Thyroid gland (tissue), 4 donors: ENCODE data around the gene NANOGP8. TPM values are rescaled to one million over a fixed set of nuclear protein-coding genes. Genes with fewer than 3 reads are reported as not detected.

ENCODE experiments used
- DNase-seq, 2 donors: peaks; one replicate each; pipeline ENCODE4 v3.0.0-alpha.2; 2019
- H3K27ac ChIP-seq, 3 donors: fragments of 200-600 bp; sonication (generic); 1 replicate in 2 of 3; 2 replicates in 1 of 3; pipeline ENCODE4 v1.5.1; 2016 to 2019; ENCODE audit warnings: mild to moderate bottlenecking in 1 of 3, moderate library complexity in 1 of 3
- H3K27me3 ChIP-seq: fragments of 200-600 bp; sonication (generic); one replicate; pipeline ENCODE4 v1.5.1; 2019
- H3K36me3 ChIP-seq, 2 donors: fragments of 200-600 bp; sonication (generic); one replicate each; pipeline ENCODE4 v1.5.1; 2016 to 2019
- H3K4me1 ChIP-seq, 2 donors: fragments of 200-600 bp; sonication (generic); one replicate each; pipeline ENCODE4 v1.5.1; 2017 to 2019
- H3K4me3 ChIP-seq, 3 donors: fragments of 200-600 bp; sonication (generic); replicated peaks in 1 of 3; 1 replicate in 2 of 3; 2 replicates in 1 of 3; pipeline ENCODE4 v1.5.1; 2016; ENCODE audit warnings: mild to moderate bottlenecking in 1 of 3
- H3K9me3 ChIP-seq: fragments of 200-600 bp; sonication (generic); one replicate; pipeline ENCODE4 v1.5.1; 2017
- CTCF ChIP-seq, 6 experiments: fragments of 200-600 bp in 3 of 6; fragments of 450-650 bp in 3 of 6; sonication (generic) in 3 of 6; IDR thresholded peaks; one replicate each; pipeline ENCODE4 v1.5.1; 2016 to 2019; ENCODE audit warnings: antibody characterized with exemption in 6 of 6, mild to moderate bottlenecking in 2 of 6, inconsistent platforms in 1 of 6, moderate library complexity in 1 of 6
- POLR2A ChIP-seq, 2 donors: fragments of 450-650 bp; IDR thresholded peaks; one replicate each; pipeline ENCODE4 v1.6.1; 2017; ENCODE audit warnings: antibody characterized with exemption in 2 of 2, mild to moderate bottlenecking in 2 of 2, moderate library complexity in 1 of 2
- WGBS, 2 donors: methylation state at CpG; one replicate each; pipeline ENCODE4 v1.1.5; 2017; 5-methylcytosine and 5-hydroxymethylcytosine counted together
- intact Hi-C: fragments of 100-400 bp; cut with DNase I; formaldehyde crosslinking; loops from one replicate; pipeline ENCODE4 v1.15.1; 2023
- total RNA-seq, 4 donors: library from RNA; depleted of rRNA; stranded (reverse); fragments of >200 nt; gene quantifications; one replicate each; pipeline ENCODE4 v1.2.3, GENCODE V29; 2016

NANOGP8 gene
- total RNA-seq, 4 donors from 2014 or later: 0.81 to 3.2 (median 2.6) TPM

- Histone ChIP-seq H3K27me3 (no peaks in the 10 kb centered on the region), H3K4me1 (no peaks in the 10 kb centered on the region)
Measured at GRCh38 chr15:35078221-35078915, 6.7 kb downstream of the NANOGP8 start.

DNA sequence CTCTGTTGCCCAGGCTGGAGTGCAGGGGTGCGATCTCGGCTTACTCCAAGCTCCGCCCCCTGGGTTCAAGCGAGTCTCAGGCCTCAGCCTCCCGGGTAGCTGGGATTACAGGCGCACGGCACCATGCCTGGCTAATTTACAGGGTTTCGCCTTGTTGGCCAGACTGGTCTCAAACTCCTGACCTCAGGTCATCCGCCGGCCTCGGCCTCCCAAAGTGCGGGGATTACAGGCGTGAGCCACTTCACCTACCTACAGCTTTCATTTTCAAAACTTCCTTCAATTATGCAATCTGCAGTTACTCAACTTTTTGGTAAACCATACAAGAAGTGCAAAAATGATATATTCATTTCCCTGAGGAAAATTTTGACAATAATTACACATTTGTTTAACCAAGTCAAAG, 14.0 kb downstream of the NANOGP8 start:
- DNase-seq: no peak
- Histone ChIP-seq H3K4me3 (no peak overlapping the region), H3K36me3 (no peaks in the 10 kb centered on the region), H3K9me3 (no peaks in the 10 kb centered on the region), H3K27me3 (no peaks in the 10 kb centered on the region), H3K27ac (no peak overlapping the region), H3K4me1 (peaks cover 3% of the 10 kb centered on the region in 2 donors)
- TF ChIP-seq CTCF (IDR thresholded peaks at IDR 0.05) (no peak), POLR2A (IDR thresholded peaks at IDR 0.05) (no peak)
- intact Hi-C loops: no loop called here
- 95 to 97% methylated on average over 13 of the region's 13 CpGs for whole genome bisulfite sequencing, 2 donors

More at GRCh38 chr15:35078221-35078915, 6.7 kb downstream of the NANOGP8 start:
- intact Hi-C loops: no loop called here
- DNase-seq: peak; percentile 34 to 45
- no peaks in the 10 kb centered on the region for H3K9me3 ChIP-seq
- no peak overlapping the region for H3K4me3 ChIP-seq
- H3K36me3 ChIP-seq: no peaks in the 10 kb centered on the region
- TF ChIP-seq POLR2A (IDR thresholded peaks at IDR 0.05) (no peak), CTCF (IDR thresholded peaks at IDR 0.05) (peak; percentile 47 to 83 (median 77))
- H3K27ac ChIP-seq: no peak overlapping the region
- WGBS, 2 donors: 23 to 32% methylated on average over 6 of the region's 6 CpGs

DNA sequence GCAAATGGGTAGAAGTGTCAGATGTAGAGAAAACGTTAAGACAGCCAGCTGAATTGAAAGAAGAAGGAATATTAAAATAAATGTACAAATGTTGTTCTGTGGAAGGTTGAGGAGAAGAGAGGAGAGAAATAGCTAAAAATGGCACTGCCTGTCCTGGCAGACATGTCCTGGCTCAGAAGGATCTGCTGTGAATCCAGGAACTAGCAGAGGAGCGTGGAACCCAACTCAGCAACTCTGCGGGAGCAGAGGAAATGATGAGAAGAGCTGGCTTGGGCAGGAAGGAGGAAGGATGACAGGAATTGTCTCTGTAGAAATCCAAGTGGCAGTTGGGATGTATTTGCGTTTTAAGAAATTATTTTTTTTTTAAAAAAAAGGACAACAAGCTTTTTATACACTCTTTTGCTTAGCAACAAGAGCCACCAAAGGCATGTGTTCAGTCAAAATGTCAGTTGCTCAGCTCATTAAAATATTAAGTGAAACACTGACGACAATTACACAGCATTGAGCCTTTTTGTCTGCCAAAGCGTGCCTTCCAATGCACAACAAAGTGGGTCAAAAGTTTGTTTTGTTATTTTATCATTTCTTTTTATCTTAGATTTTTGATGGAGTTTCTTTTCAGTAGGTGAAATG, 16.1 kb downstream of the NANOGP8 start:
- no peaks in the 10 kb centered on the region for H3K27me3 ChIP-seq
- H3K4me3 ChIP-seq: no peak overlapping the region
- intact Hi-C loops: no loop called here
- no peaks in the 10 kb centered on the region for H3K36me3 ChIP-seq
- H3K4me1 ChIP-seq: peaks cover 3% of the 10 kb centered on the region in 2 donors
- no peak for TF ChIP-seq CTCF (IDR thresholded peaks at IDR 0.05)
- no peak for TF ChIP-seq POLR2A (IDR thresholded peaks at IDR 0.05)
- WGBS, 2 donors: 56 to 64% methylated on average over 6 of the region's 6 CpGs
- DNase-seq: peak in 1 of 2 donors; percentile 15
- no peak overlapping the region for H3K27ac ChIP-seq
- no peaks in the 10 kb centered on the region for H3K9me3 ChIP-seq

DNA sequence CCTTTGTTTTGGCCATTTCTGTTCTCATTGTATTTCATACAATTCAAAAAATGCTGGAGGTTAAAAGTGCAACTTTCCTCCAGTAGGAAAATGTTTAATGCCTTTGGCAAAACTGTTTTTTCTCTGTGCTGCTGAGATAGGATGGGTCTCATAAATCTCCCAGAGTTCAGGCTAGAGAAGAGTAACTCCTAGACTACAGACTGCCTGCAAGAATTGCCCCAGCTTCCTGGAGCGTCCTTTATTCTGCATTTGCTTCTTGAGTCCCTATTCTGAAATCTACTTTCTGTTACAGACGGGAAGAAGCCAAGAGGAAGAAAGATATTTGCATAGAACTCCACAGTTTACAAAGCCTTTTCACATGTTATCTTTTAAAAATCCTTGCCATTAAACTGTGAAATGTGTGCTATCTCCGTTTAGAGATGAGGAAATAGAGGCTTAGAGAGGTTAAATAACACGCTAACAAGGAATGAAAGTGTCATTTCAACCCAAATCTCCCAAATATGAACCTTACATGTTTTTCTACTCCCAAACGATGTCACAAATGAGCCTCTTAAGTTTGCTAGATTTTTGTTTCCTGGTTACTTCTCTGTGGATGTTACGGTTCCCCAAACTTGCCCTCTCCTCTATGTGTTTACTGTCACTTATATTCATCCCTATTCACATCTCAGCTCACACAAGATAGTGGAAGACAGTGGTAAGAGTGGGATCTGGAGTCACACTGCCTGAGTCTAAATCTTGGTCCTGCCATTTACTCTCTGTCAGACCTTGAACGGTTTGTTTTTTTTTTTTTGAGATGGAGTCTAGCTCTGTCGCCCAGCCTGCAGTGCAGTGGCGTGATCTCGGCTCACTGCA, 17.4 kb downstream of the NANOGP8 start:
- Histone ChIP-seq H3K9me3 (no peaks in the 10 kb centered on the region), H3K27me3 (no peaks in the 10 kb centered on the region), H3K4me1 (peaks cover 3% of the 10 kb centered on the region in 2 donors), H3K36me3 (no peaks in the 10 kb centered on the region), H3K4me3 (no peak overlapping the region), H3K27ac (no peak overlapping the region)
- intact Hi-C loops: no loop called here
- 73 to 78% methylated on average over 10 of the region's 10 CpGs for WGBS, 2 donors
- TF ChIP-seq CTCF (IDR thresholded peaks at IDR 0.05): no peak
- no peak for TF ChIP-seq POLR2A (IDR thresholded peaks at IDR 0.05)
- no peak for DNase-seq
